Neutrophil (primary cell): Measurements from ENCODE around the gene ADAMTSL1.
"Not testable (repeated sequence)": the region's sequence is repeated elsewhere in the genome, so short reads cannot be mapped to it uniquely, and the experiment has no call there.

ENCODE experiments used
- H3K27ac ChIP-seq: fragments of 200-600 bp; sonication (generic); 2 replicates; pipeline ENCODE4 v1.5.1; 2016; ENCODE audit warnings: mild to moderate bottlenecking, moderate library complexity
- H3K27me3 ChIP-seq: fragments of 200-600 bp; sonication (generic); 2 replicates; pipeline ENCODE4 v1.6.0; 2016; ENCODE audit warnings: mild to moderate bottlenecking
- H3K36me3 ChIP-seq: fragments of 200-600 bp; sonication (generic); 2 replicates; pipeline ENCODE4 v1.5.1; 2017
- H3K4me1 ChIP-seq, 2 experiments: fragments of 200-600 bp in 1 of 2; sonication (generic) in 1 of 2; 1 replicate in 1 of 2; 2 replicates in 1 of 2; pipeline versions ENCODE4 v1.5.1 to v1.6.1; 2013 to 2016; ENCODE audit warnings: low read depth in 1 of 2, low read length in 1 of 2, mild to moderate bottlenecking in 1 of 2, moderate library complexity in 1 of 2; ENCODE audit not compliant: control insufficient read depth in 1 of 2, insufficient read depth in 1 of 2
- H3K4me3 ChIP-seq, 2 experiments: fragments of 200-600 bp in 1 of 2; sonication (generic) in 1 of 2; 1 replicate in 1 of 2; 2 replicates in 1 of 2; pipeline ENCODE4 v1.5.1; 2013 to 2016; ENCODE audit warnings: low read depth in 1 of 2, low read length in 1 of 2, mild to moderate bottlenecking in 1 of 2, moderate library complexity in 1 of 2
- H3K9me3 ChIP-seq: fragments of 200-600 bp; sonication (generic); 2 replicates; pipeline ENCODE4 v1.5.1; 2016
- CTCF ChIP-seq: fragments of 200-600 bp; sonication (generic); IDR thresholded peaks from 2 replicates; pipeline ENCODE4 v1.5.1; 2016; ENCODE audit warnings: antibody characterized with exemption

ADAMTSL1 gene

GRCh38 chr9:18874069-18874468, 400.1 kb downstream of the ADAMTSL1 start:
- H3K36me3 ChIP-seq, result no peaks in the 10 kb centered on the region
- no peaks in the 10 kb centered on the region for H3K27me3 ChIP-seq
- no peaks in the 10 kb centered on the region for H3K9me3 ChIP-seq
- TF ChIP-seq CTCF, result no peak
- no peak overlapping the region for H3K27ac ChIP-seq
- H3K4me3 ChIP-seq, result no peak overlapping the region
- no peaks in the 10 kb centered on the region for H3K4me1 ChIP-seq

DNA sequence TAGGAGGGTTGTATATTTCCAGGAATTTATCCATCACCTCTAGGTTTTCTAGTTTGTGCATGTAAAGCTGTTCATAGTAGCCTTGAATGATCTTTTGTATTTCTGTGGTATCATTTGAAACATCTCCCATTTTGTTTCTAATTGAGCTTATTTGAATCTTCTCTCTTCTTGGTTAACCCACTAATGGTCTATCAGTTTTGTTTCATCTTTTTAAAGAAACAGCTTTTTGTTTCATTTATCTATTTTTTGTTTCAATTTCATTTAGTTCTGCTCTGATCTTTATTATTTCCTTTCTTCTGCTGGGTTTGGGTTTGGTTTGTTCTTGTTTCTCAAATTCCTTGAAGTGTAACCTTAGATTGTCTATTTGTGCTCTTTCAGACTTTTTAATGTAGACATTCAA, 401.0 kb downstream of the ADAMTSL1 start:
- not testable (repeated sequence) for H3K27me3 ChIP-seq, H3K27ac ChIP-seq, H3K4me3 ChIP-seq, H3K9me3 ChIP-seq, H3K4me1 ChIP-seq, H3K36me3 ChIP-seq

- Histone ChIP-seq H3K4me1 (no peaks in the 10 kb centered on the region), H3K9me3 (no peaks in the 10 kb centered on the region), H3K4me3 (no peak overlapping the region), H3K27me3 (no peaks in the 10 kb centered on the region), H3K36me3 (no peaks in the 10 kb centered on the region), H3K27ac (no peak overlapping the region)
- no peak for TF ChIP-seq CTCF
Measured at GRCh38 chr9:18877984-18878383, 404.0 kb downstream of the ADAMTSL1 start.

GRCh38 chr9:18881758-18882157, 407.8 kb downstream of the ADAMTSL1 start:
- TF ChIP-seq CTCF, result no peak
- Histone ChIP-seq H3K27me3 (no peaks in the 10 kb centered on the region), H3K36me3 (no peaks in the 10 kb centered on the region), H3K4me1 (no peaks in the 10 kb centered on the region), H3K4me3 (no peak overlapping the region), H3K27ac (no peak overlapping the region), H3K9me3 (no peaks in the 10 kb centered on the region)

DNA sequence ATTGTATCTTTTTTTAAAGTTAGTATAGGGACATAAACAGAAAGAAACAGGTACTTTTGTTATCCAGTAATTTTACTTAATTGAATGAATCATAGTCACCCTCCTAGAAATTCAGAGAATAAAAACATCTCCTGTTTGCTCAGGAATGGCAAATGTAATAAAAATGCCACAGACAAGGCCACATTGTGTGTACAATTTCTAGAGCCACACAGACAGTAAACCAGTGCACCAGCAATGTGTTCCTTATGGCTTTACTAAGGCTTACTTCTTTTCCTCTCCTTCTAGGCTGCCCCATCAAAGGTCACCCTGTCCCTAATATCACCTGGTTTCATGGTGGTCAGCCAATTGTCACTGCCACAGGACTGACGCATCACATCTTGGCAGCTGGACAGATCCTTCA, 413.6 kb downstream of the ADAMTSL1 start:
- Histone ChIP-seq H3K27ac (no peak overlapping the region), H3K4me1 (no peaks in the 10 kb centered on the region), H3K9me3 (no peaks in the 10 kb centered on the region), H3K4me3 (no peak overlapping the region), H3K36me3 (no peaks in the 10 kb centered on the region), H3K27me3 (no peaks in the 10 kb centered on the region)
- TF ChIP-seq CTCF, result no peak

- Histone ChIP-seq H3K4me3 (no peak overlapping the region), H3K4me1 (no peaks in the 10 kb centered on the region), H3K27ac (no peak overlapping the region), H3K36me3 (no peaks in the 10 kb centered on the region), H3K27me3 (no peaks in the 10 kb centered on the region), H3K9me3 (no peaks in the 10 kb centered on the region)
- no peak for TF ChIP-seq CTCF
Measured at GRCh38 chr9:18888290-18888689, 414.3 kb downstream of the ADAMTSL1 start.
